GM18909 (cell line): ENCODE results near the gene CRYBB2.
"Not testable (repeated sequence)": the region's sequence is repeated elsewhere in the genome, so short reads cannot be mapped to it uniquely, and the experiment has no call there.

ENCODE experiments used
- ATAC-seq: cut with Tn5 transposase; IDR thresholded peaks from one replicate; pipeline ENCODE4 v1.9.1; 2021; ENCODE audit warnings: mild to moderate bottlenecking; ENCODE audit not compliant: unreplicated experiment, poor library complexity

The CRYBB2 gene

GRCh38 chr22:25197340-25197739 lies 22.1 kb upstream of the CRYBB2 start:
- no peak for ATAC-seq

GRCh38 chr22:25199731-25200520 lies 19.5 kb upstream of the CRYBB2 start, which contains the start of gene CRYBB3:
Gene CRYBB3 (plus strand): TSS chr22:25199858. CDS start chr22:25201397, 1,539 bp downstream.
- no peak for ATAC-seq

- ATAC-seq: no peak
Measured at GRCh38 chr22:25200967-25201366, 18.5 kb upstream of the CRYBB2 start.

- ATAC-seq: no peak
Measured at GRCh38 chr22:25201557-25202273, 17.7 kb upstream of the CRYBB2 start.

- no peak for ATAC-seq
Measured at GRCh38 chr22:25202290-25202921, 17.0 kb upstream of the CRYBB2 start.

- no peak for ATAC-seq
Measured at GRCh38 chr22:25203082-25203481, 16.4 kb upstream of the CRYBB2 start.

GRCh38 chr22:25204547-25204946 lies 14.9 kb upstream of the CRYBB2 start:
- not testable (repeated sequence) for ATAC-seq

- ATAC-seq: no peak
Measured at GRCh38 chr22:25205847-25206246, 13.6 kb upstream of the CRYBB2 start.

- ATAC-seq: no peak
Measured at GRCh38 chr22:25206998-25207397, 12.4 kb upstream of the CRYBB2 start.

- no peak for ATAC-seq
Measured at GRCh38 chr22:25207553-25208157, 11.8 kb upstream of the CRYBB2 start.

GRCh38 chr22:25208328-25208727 lies 11.1 kb upstream of the CRYBB2 start:
- ATAC-seq: no peak

- no peak for ATAC-seq
Measured at GRCh38 chr22:25208743-25209505, 10.5 kb upstream of the CRYBB2 start.

- ATAC-seq: no peak
Measured at GRCh38 chr22:25210793-25211192, 8.6 kb upstream of the CRYBB2 start.

- no peak for ATAC-seq
Measured at GRCh38 chr22:25212337-25212736, 7.1 kb upstream of the CRYBB2 start.

- no peak for ATAC-seq
Measured at GRCh38 chr22:25213221-25213620, 6.2 kb upstream of the CRYBB2 start.

- ATAC-seq: no peak
Measured at GRCh38 chr22:25216230-25216629, 3.2 kb upstream of the CRYBB2 start.

- no peak for ATAC-seq
Measured at GRCh38 chr22:25219948-25220442, 556 bp downstream of the CRYBB2 start.

GRCh38 chr22:25221790-25222189 lies 2.4 kb downstream of the CRYBB2 start:
- no peak for ATAC-seq

GRCh38 chr22:25223269-25223850 lies 3.9 kb downstream of the CRYBB2 start:
- ATAC-seq: no peak
